PC-3 (cell line): ENCODE measurements around the gene SDCBP2.

ENCODE experiments used
- EZH2 ChIP-seq: fragments of 300-600 bp; sonication (generic); IDR thresholded peaks from one replicate; pipeline ENCODE4 v1.6.1; 2017; ENCODE audit warnings: antibody characterized with exemption, mild to moderate bottlenecking, low read length; ENCODE audit not compliant: unreplicated experiment
- EZH2phosphoT487 ChIP-seq: fragments of 300-600 bp; sonication (generic); IDR thresholded peaks from 2 replicates; pipeline ENCODE4 v1.6.1; 2018; ENCODE audit warnings: mild to moderate bottlenecking, antibody characterized with exemption, low read length, borderline replicate concordance
- TF ChIP-seq, protein P1 (sequence below): fragments of 300-600 bp; sonication (generic); conservative IDR thresholded peaks from 2 replicates; pipeline ENCODE4 v1.5.1; 2017; ENCODE audit warnings: antibody characterized with exemption, low read depth, mild to moderate bottlenecking, low read length

DNA sequence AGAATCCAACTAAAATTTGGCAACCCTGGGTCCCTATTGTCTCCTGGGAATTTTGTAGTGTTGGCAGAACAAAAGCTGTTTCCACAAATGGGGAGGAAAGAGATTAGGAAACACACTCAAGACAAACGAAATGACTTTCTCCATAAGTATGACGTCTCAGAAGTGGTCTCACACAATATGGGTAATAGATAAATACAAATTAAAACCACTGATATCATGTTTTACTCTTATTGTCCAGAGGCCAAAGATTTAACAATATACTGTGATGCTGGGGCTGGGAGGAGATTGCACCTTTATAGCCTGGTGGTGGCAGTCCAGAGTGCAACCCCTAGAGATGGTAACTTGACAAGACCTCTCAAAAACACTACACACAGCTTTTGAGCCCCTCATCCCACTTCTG, 45.3 kb upstream of the SDCBP2 start:
- TF ChIP-seq, protein P1, sequence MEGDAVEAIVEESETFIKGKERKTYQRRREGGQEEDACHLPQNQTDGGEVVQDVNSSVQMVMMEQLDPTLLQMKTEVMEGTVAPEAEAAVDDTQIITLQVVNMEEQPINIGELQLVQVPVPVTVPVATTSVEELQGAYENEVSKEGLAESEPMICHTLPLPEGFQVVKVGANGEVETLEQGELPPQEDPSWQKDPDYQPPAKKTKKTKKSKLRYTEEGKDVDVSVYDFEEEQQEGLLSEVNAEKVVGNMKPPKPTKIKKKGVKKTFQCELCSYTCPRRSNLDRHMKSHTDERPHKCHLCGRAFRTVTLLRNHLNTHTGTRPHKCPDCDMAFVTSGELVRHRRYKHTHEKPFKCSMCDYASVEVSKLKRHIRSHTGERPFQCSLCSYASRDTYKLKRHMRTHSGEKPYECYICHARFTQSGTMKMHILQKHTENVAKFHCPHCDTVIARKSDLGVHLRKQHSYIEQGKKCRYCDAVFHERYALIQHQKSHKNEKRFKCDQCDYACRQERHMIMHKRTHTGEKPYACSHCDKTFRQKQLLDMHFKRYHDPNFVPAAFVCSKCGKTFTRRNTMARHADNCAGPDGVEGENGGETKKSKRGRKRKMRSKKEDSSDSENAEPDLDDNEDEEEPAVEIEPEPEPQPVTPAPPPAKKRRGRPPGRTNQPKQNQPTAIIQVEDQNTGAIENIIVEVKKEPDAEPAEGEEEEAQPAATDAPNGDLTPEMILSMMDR = no peak
- TF ChIP-seq EZH2phosphoT487 (no peak), EZH2 (no peak)
